WTC11 (cell line): Measurements from ENCODE around the gene KIAA1328. TPM values are rescaled to one million over a fixed set of nuclear protein-coding genes. Genes with fewer than 3 reads are reported as not detected.
A peak's percentile ranks its signal among the peaks of the same experiment; 100 is the strongest.

Experiments used
- ATAC-seq: fragments of 200-7000 bp; cut with Tn5 transposase; 2 replicates; pipeline ENCODE4 v1.10.0; 2021; ENCODE audit warnings: mild to moderate bottlenecking, moderate library complexity
- CTCF ChIA-PET: fragments of 300-600 bp; sonication (Branson Sonifier 250); formaldehyde crosslinking; loops from one replicate; lab custom pipeline; 2021; ENCODE audit warnings: antibody characterized with exemption; lab: Charles Lee
- POLR2A ChIA-PET: fragments of 350-600 bp; sonication (Branson Sonifier 250); formaldehyde crosslinking; loops from one replicate; lab custom pipeline; 2021; ENCODE audit warnings: antibody characterized with exemption; lab: Charles Lee
- DNase-seq: peaks from one replicate; pipeline ENCODE4 v3.0.0; 2021; ENCODE audit warnings: low spot score
- H3K27ac Mint-ChIP-seq: 2 replicates; pipeline ENCODE4 v1.8.0; 2021; ENCODE audit warnings: mixed read lengths
- H3K27me3 Mint-ChIP-seq: 2 replicates; pipeline ENCODE4 v1.8.0; 2021; ENCODE audit warnings: low read depth, mild to moderate bottlenecking, moderate library complexity, mixed read lengths
- H3K36me3 Mint-ChIP-seq: 2 replicates; pipeline ENCODE4 v1.8.0; 2021; ENCODE audit warnings: mixed read lengths
- H3K4me1 Mint-ChIP-seq: 2 replicates; pipeline ENCODE4 v1.8.0; 2022; ENCODE audit warnings: mixed read lengths
- H3K4me3 Mint-ChIP-seq: 2 replicates; pipeline ENCODE4 v1.8.0; 2021; ENCODE audit warnings: mild to moderate bottlenecking, moderate library complexity, mixed read lengths
- H3K9me3 Mint-ChIP-seq: 2 replicates; pipeline ENCODE4 v1.8.0; 2021; ENCODE audit warnings: mixed read lengths
- CREM ChIP-seq: sonication (generic); formaldehyde crosslinking; IDR thresholded peaks from 2 replicates; pipeline ENCODE4 v1.8.1; 2022; ENCODE audit warnings: mild to moderate bottlenecking, missing genetic modification reagents, moderate library complexity
- FOXP1 ChIP-seq: sonication (generic); formaldehyde crosslinking; IDR thresholded peaks from 2 replicates; pipeline ENCODE4 v1.8.0; 2022; ENCODE audit warnings: missing genetic modification reagents, mild to moderate bottlenecking, moderate library complexity, borderline replicate concordance
- GRHL2 ChIP-seq: fragments of 250-450 bp; sonication (Bioruptor Pico); IDR thresholded peaks from 2 replicates; pipeline ENCODE4 v1.8.0; 2022; ENCODE audit warnings: mild to moderate bottlenecking, moderate library complexity; ENCODE audit not compliant: insufficient replicate concordance, severe bottlenecking
- GTF2I ChIP-seq: fragments of 250-450 bp; sonication (Bioruptor Pico); conservative IDR thresholded peaks from 2 replicates; pipeline ENCODE4 v1.4.0; 2021; ENCODE audit warnings: mild to moderate bottlenecking
- IRF1 ChIP-seq: sonication (generic); formaldehyde crosslinking; IDR thresholded peaks from 2 replicates; pipeline ENCODE4 v1.8.0; 2023; ENCODE audit warnings: missing genetic modification reagents
- MYBL2 ChIP-seq: sonication (generic); formaldehyde crosslinking; IDR thresholded peaks from 2 replicates; pipeline ENCODE4 v1.8.1; 2023; ENCODE audit warnings: mild to moderate bottlenecking, moderate library complexity, missing genetic modification reagents
- NFATC4 ChIP-seq: fragments of 250-450 bp; sonication (Bioruptor Pico); IDR thresholded peaks from 2 replicates; pipeline ENCODE4 v1.9.0; 2021; ENCODE audit warnings: mild to moderate bottlenecking
- NFYB ChIP-seq: sonication (generic); formaldehyde crosslinking; conservative IDR thresholded peaks from 2 replicates; pipeline ENCODE4 v1.8.0; 2022; ENCODE audit warnings: low read depth, missing genetic modification reagents
- PREB ChIP-seq: sonication (generic); formaldehyde crosslinking; IDR thresholded peaks from 2 replicates; pipeline ENCODE4 v1.8.1; 2022; ENCODE audit warnings: mild to moderate bottlenecking, missing genetic modification reagents, moderate library complexity, borderline replicate concordance
- RELA ChIP-seq: sonication (generic); formaldehyde crosslinking; IDR thresholded peaks from 2 replicates; pipeline ENCODE4 v1.8.1; 2022; ENCODE audit warnings: missing genetic modification reagents, mild to moderate bottlenecking, borderline replicate concordance
- SMAD3 ChIP-seq: sonication (generic); formaldehyde crosslinking; IDR thresholded peaks from 2 replicates; pipeline ENCODE4 v1.8.0; 2022; ENCODE audit warnings: missing genetic modification reagents, mild to moderate bottlenecking, borderline replicate concordance
- TEAD4 ChIP-seq: sonication (generic); formaldehyde crosslinking; IDR thresholded peaks from 2 replicates; pipeline ENCODE4 v1.8.0; 2022; ENCODE audit warnings: mild to moderate bottlenecking, missing genetic modification reagents
- TP53 ChIP-seq: sonication (generic); formaldehyde crosslinking; IDR thresholded peaks from 2 replicates; pipeline ENCODE4 v1.8.1; 2023; ENCODE audit warnings: mild to moderate bottlenecking, missing genetic modification reagents
- USF2 ChIP-seq: sonication (generic); formaldehyde crosslinking; IDR thresholded peaks from 2 replicates; pipeline ENCODE4 v1.8.1; 2023; ENCODE audit warnings: mild to moderate bottlenecking, missing genetic modification reagents, moderate library complexity
- ZNF138 ChIP-seq: sonication (generic); formaldehyde crosslinking; conservative IDR thresholded peaks from 2 replicates; pipeline ENCODE4 v1.8.1; 2022; ENCODE audit warnings: mild to moderate bottlenecking, moderate library complexity, missing genetic modification reagents
- ZNF263 ChIP-seq: sonication (generic); formaldehyde crosslinking; IDR thresholded peaks from 2 replicates; pipeline ENCODE4 v1.8.1; 2022; ENCODE audit warnings: low read depth, mild to moderate bottlenecking, moderate library complexity, missing genetic modification reagents
- ZNF317 ChIP-seq: sonication (generic); formaldehyde crosslinking; IDR thresholded peaks from 2 replicates; pipeline ENCODE4 v1.8.1; 2023; ENCODE audit warnings: low read depth, mild to moderate bottlenecking, moderate library complexity, missing genetic modification reagents, borderline replicate concordance
- ZNF425 ChIP-seq: fragments of 250-450 bp; sonication (Bioruptor Pico); conservative IDR thresholded peaks from 2 replicates; pipeline ENCODE4 v1.9.0; 2021; ENCODE audit warnings: mild to moderate bottlenecking
- total RNA-seq: library from RNA; stranded (reverse); gene quantifications from 3 replicates; pipeline ENCODE4 v1.2.3, GENCODE V29; 2021
- TF ChIP-seq, protein P1 (sequence below): fragments of 250-450 bp; sonication (Bioruptor Pico); IDR thresholded peaks from 2 replicates; pipeline ENCODE4 v1.9.0; 2021; ENCODE audit warnings: mild to moderate bottlenecking

The KIAA1328 gene
- total RNA-seq, 1 experiment from 2014 or later = 4.8 TPM

DNA sequence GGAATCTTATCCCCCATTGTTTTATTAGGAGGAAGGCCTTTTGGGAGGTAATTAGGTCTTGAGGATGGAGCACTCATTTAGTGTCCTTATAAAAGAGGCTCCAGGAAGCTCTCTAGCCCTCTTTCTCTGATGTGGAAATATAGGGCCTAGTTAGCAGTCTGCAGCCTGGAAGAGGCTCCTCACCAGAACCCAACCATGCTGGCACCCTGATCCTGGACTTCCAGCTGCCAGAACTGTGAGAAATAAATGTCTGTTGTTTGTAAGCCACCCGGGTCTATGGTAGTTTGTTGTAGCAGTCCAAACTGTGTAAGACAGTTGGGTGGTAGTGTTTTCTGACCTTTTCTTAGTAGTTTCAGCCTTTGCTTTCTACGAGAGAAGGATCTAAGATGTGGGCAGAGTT, 100.7 kb downstream of the KIAA1328 start (continued):
- no peak for TF ChIP-seq PREB
- no peak for TF ChIP-seq TP53
- no peak for TF ChIP-seq GTF2I (CRISPR knock-in tag)
- no peak for TF ChIP-seq ZNF263 (CRISPR knock-in tag)
- TF ChIP-seq FOXP1 (CRISPR knock-in tag) = no peak
- TF ChIP-seq, protein P1, sequence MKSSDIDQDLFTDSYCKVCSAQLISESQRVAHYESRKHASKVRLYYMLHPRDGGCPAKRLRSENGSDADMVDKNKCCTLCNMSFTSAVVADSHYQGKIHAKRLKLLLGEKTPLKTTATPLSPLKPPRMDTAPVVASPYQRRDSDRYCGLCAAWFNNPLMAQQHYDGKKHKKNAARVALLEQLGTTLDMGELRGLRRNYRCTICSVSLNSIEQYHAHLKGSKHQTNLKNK = no peak
- TF ChIP-seq GRHL2 (CRISPR knock-in tag) = no peak
- no peak for TF ChIP-seq IRF1 (CRISPR knock-in tag)
- no peak for TF ChIP-seq RELA (CRISPR knock-in tag)
- no peak for TF ChIP-seq NFATC4 (CRISPR knock-in tag)

DNA sequence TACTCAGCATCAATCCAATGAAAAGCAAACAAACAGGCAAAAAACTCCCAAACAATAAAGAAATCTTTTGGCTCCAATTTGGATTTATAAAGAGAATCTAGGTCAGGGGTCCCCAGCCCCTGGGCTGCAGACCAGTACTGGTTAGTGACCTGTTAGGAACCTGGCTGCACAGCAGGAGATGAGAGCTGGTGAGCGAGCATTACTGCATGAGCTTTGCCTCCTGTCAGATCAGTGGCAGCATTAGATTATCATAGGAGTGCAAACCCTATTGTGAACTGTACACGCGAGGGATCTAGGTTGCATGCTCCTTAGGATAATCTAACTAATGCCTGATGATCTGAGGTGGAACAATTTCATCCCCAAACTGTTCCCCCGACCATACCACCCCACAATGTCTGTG, 102.2 kb downstream of the KIAA1328 start:
- Mint-ChIP-seq H3K27me3 (no peaks in the 10 kb centered on the region), H3K36me3 (no peaks in the 10 kb centered on the region), H3K4me1 (0 out of 2 replicates have a peak, but pooled peaks cover 3% of the 10 kb centered on the region), H3K27ac (no peak overlapping the region), H3K4me3 (no peak overlapping the region), H3K9me3 (no peaks in the 10 kb centered on the region)
- ATAC-seq (no peak), DNase-seq (peak; percentile 18)
- ChIA-PET POLR2A (no interaction called here), CTCF (interaction anchor here (1.4 kb wide), 1 partner anchor 390 kb away, joined by 3 read pairs; no protein-coding TSS in a partner anchor)
- TF ChIP-seq USF2 (CRISPR knock-in tag) (no peak), ZNF425 (CRISPR knock-in tag) (no peak), SMAD3 (CRISPR knock-in tag) (no peak), MYBL2 (CRISPR knock-in tag) (no peak), PREB (no peak), NFATC4 (CRISPR knock-in tag) (no peak), NFYB (CRISPR knock-in tag) (no peak), ZNF138 (CRISPR knock-in tag) (no peak), ZNF317 (no peak), TEAD4 (no peak), CREM (CRISPR knock-in tag) (no peak)
